Measurements from ENCODE around the gene CDHR2.

DNA sequence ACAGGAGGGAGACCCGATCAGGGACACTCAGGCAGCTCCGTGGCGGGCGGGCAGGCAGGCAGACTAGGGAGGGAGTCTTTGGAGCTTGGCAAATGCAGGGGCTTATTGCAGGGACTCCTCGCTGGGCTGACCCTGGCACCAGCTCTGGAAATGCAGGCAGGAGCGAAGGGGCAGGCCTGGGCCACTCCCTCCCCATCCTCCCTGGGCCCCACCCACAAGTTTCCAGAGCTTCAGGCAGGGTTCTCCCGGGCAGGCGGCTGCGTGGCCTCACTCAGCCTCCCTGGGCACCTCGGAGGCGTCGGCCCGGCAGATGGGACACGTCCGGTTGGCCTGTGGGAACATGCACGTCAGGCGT, 20.4 kb upstream of the CDHR2 start:
- TF ChIP-seq, protein P1, sequence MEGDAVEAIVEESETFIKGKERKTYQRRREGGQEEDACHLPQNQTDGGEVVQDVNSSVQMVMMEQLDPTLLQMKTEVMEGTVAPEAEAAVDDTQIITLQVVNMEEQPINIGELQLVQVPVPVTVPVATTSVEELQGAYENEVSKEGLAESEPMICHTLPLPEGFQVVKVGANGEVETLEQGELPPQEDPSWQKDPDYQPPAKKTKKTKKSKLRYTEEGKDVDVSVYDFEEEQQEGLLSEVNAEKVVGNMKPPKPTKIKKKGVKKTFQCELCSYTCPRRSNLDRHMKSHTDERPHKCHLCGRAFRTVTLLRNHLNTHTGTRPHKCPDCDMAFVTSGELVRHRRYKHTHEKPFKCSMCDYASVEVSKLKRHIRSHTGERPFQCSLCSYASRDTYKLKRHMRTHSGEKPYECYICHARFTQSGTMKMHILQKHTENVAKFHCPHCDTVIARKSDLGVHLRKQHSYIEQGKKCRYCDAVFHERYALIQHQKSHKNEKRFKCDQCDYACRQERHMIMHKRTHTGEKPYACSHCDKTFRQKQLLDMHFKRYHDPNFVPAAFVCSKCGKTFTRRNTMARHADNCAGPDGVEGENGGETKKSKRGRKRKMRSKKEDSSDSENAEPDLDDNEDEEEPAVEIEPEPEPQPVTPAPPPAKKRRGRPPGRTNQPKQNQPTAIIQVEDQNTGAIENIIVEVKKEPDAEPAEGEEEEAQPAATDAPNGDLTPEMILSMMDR (IDR thresholded peaks at IDR 0.05) = no peak
- TF ChIP-seq ZFX (IDR thresholded peaks at IDR 0.05; ENCODE audit: borderline replicate concordance) = no peak
